HG02840 (cell line): Measurements from ENCODE around the gene PITRM1.
"Not testable (repeated sequence)": the region's sequence is repeated elsewhere in the genome, so short reads cannot be mapped to it uniquely, and the experiment has no call there.

ENCODE experiments used
- ATAC-seq: cut with Tn5 transposase; IDR thresholded peaks from one replicate; pipeline ENCODE4 v1.9.1; 2021; ENCODE audit warnings: mild to moderate bottlenecking, moderate library complexity, moderate number of reproducible peaks; ENCODE audit not compliant: unreplicated experiment, low FRiP score

PITRM1 gene

DNA sequence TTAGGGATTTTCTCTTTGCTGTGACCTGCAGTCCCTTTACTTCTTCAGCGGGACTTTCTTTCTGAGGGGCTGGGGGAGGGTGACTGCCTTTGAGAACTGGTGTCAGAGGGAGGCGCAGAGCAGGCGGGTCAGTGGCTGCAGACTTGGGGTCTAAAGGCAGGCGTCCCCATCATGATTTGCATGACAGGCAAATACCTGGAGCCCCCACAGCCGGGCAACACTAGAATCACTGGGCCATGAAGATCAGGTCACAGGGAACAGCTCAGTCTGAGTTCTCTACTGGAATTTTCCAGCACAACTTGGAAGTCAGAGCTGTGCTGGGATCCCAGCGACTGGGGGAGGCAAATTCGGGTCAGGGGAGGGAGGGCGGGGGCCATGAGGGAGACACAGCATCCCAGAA is 29.2 kb upstream of the PITRM1 start:
- no peak for ATAC-seq

DNA sequence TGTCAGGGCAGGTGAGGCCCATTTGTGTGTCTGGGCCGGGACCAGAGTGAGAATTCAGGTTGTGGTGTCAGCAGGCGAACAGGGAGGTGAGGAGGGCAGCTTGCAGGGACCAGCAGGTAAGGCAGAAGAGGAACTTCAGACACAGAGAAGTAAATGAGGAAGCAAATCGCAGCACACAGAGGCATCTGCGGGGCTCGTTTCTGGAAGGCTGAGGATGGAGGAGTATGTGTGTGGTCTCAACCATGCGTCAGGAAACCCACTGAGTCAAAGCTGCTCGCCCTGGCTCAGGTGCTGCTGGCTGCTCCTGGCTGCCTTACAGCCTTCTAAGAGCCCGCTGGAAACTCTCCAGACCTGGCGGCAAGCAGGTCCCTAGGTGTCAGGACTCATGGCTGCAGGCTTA is 26.9 kb upstream of the PITRM1 start:
- ATAC-seq: no peak

DNA sequence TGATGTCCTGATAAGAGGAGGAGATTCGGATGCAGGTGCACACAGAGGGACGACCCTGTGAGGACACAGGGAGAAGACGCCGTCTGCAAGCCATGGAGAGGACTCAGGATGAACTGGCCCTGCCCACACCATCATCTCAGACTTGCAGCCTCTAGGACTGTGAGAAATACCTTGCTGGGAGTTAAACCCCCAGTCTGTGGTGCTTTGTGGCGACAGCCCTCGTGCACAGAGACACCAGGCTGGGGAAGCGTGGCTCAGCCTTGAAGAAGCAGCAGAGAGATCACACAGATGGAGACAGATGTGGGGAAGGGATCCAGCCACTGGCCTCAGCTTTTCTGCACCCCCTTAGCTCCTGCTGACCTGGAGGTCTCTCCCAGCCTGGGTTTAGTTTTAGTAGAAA is 26.3 kb upstream of the PITRM1 start:
- no peak for ATAC-seq

DNA sequence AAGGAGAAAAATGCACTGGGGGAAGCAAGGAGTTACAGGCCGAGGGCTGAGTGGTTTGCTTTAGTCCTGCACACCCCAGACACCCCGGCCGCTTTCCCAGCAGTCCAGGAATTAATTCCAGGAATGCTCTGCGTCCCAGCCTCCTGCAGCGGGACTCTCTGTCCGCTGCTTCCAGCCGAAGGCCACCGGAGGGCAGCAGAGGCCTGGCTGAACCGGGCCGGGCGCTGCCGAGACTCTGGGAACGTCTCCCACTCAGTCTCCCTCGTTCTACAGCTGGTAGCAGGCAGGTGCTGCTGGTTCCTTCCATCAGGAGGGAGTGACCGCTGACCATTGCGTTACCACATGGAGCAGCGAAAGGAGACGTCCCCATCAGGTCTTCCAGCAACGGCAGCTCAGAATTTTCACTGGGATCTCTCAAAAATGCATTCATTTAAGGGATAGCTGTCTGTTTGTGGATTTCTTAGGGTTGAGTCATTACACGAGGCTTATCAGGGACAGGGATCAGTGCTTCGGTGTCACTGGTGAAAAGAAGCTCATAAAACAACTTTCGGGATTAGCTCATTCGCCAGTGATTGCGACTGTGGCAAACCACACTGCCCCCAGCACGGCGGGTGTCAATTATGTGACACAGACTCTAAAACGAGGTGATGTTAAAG is 24.9 kb upstream of the PITRM1 start:
- ATAC-seq: no peak

DNA sequence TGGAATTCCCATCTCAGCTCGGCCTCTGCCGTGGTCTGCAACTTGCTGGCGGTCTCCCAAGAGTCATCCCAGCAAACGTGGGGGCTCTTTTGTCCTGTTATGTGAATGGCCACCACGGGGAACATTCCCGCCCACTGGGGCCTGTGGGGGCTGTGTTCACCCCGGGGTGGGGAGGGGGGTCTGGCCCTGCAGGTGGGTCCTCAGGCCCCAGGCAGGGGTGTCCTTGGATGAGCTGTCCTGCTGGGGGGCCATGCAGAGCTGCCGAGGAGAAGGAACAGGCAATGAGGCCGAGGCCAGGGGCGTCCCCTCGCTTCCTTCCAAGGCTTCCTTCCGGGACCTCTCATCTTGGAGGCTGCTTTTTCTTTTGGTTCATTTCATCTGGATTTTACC is 24.4 kb upstream of the PITRM1 start:
- no peak for ATAC-seq

DNA sequence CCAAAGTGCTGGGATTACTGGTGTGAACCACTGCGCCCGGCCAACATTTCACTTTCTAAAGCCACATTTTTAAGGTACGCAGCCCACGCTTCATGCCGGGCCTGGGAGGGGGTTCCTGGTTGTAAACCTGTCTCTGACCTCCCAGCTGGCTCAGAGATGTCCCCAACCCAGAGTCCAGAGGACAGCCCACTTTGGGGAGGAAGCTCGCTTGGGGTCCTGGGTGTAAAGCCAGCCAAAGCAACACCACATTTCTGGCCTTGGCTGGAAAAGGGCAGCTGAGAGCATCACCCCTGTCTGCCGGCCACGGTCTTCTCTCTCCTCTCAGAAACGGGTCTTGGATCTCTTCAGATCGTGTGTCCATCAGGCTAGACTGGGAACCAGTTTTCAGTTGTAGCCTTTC is 23.9 kb upstream of the PITRM1 start:
- no peak for ATAC-seq

DNA sequence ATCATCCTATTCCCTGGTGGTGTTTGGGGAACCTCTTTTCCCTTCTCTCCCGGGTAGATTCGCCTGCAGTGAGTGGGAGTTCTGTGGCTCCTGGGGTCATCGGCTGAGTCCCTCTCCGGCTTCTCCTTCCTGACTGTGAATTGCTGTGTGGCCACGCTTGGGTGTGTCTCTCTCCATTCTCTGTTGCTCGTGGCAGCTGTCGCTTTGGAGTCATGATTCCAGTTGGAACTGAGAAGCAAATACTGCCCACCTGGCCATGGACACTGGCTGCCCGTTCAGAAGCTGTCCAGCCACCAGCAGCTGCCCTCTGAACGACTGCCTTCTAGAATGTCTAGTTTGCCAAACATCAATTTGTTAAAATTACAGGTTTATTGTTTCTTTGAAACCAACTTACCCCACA is 23.1 kb upstream of the PITRM1 start:
- no peak for ATAC-seq

DNA sequence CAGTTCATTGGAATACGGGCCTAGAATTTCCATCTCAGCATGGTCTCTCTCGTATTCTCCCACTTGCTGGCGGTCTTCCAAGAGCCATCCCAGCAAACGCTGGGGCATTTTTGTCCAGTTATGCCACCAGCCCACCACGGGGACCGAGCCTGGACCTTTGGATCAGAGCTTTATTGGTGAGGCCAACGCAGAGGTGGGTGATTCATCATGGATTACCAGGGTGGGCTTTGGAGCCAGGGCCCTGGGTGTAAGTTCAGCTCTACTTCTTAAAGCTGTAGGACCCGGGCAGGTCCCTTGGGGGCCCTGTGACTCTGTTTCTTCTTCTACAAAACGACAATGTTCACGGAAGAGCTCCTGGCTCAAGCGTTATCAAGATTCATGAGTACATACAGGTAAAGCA is 22.7 kb upstream of the PITRM1 start:
- ATAC-seq: no peak

DNA sequence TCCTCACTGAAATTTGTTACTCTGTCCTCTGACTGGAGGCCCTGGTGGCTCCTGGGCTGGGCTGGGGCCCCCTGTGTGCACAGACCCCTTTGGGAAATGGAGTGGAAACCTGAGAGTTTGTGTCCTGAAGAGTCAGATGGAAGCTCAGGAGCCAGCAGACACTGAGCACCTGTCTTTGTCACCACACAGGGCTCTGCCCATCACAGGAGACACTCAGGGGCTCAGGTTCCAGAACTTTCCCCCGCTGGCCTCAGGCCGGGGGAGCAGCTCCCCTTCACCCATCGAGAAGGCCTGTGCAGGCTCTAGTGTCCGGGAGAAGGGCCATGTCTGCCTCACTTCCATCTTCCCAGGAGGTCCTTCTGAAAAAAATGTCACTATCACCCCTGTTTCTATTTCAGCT is 22.3 kb upstream of the PITRM1 start:
- no peak for ATAC-seq

DNA sequence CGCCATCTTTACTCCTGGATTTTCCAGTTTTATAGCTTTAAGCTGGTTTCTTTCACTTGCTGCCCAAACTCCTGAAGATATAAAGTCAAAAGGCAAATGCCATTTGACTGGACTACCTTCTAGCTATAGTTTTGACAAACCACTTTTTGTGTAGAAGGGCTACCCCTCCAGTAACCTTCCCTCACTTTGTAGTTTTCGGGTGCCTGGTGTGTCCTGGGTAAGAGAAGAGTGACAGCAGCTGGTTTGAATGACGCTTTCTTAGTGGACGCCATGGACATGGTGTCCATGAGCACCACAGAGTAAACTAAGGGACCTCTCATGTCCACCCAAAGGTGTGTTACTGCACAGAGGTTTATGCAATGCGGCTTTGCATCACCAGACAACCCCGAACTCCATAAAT is 21.2 kb upstream of the PITRM1 start:
- no peak for ATAC-seq

DNA sequence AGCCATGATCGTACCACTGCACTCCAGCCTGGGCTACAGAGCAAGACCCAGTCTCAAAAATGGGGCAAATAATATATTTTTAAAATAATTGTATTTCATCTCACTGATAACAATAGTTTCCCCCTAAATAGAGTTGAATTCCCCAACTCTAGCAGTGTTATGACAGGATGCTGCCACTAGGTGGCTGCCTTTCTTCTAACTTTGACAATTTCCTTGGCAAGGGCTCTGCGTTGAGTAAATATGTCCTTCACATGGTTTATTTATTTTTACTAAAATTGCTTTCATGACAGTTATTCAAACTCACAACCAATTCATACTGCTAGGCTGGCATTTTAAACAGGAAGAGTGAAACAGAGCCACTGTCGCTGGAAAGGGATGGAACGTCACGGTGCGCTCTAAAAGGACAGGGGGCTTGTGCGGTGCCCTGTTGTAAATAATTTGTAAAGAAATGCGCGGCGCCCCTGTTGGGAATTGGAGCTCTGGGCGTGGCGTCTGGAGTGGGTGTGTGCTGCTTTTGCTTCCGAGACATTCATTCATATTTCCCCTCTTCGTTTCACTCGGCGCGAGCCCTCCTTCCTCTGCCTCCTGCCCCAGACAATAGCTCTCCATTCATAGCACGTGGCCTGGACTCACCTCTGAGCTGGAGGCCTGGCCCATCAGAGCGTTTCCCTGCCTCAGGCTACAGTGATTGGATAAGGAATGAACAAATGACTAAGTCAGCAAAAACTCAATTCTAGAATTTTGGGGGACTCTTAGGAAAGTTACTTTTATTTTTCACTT is 20.5 kb upstream of the PITRM1 start:
- ATAC-seq: no peak

DNA sequence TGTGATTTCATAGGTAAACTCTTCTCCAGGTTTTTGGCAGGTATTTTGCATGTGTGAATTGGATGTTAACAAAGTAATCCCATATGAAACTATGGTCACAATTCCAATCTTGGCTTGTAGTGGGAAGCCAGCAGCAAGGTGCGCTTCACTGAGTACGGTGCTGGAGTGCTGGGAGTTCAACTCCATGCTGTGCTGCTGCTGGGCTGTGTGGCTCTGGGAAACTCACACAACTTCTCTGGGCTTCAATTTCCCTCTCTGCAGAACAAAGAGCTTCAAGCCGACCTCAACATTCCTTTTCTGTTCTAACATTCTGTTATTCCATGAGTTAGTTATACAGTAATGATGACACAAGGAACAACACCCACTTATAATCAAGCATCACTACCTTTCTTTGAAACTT is 18.2 kb upstream of the PITRM1 start:
- no peak for ATAC-seq

DNA sequence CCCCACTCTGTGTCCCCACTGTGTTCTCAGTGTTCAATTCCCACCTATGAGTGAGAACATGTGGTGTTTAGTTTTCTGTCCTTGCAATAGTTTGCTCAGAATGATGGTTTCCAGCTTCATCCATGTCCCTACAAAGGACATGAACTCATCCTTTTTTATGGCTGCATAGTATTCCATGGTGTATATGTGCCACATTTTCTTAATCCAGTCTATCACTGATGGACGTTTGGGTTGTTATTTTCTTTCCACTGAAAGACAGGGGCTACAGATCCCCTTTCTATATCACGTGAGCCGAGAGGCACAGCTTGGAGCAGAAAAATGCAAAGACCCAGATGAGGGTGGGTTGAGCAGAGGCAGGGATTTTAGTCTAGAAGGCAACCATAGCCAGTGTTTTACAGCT is 14.6 kb upstream of the PITRM1 start:
- ATAC-seq: not testable (repeated sequence)

DNA sequence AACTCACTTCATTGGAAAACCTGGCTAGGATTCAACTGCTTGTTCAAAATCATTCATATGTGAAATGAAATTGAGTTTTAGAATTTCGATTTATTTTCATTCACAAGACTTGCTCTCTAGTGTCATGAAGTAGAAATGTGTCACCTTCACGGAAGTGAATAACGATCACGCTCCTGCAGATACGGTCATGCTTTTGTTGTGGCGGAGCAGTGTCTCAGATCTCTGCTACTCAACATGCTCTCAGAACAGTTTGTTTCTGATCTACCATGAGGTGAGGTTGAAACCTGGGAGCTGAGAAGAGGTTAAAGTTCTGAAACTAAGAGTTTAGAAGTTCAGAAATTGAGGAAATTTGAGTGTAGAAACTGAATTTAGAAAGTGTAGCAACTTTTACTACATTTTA is 13.8 kb upstream of the PITRM1 start:
- ATAC-seq: no peak

DNA sequence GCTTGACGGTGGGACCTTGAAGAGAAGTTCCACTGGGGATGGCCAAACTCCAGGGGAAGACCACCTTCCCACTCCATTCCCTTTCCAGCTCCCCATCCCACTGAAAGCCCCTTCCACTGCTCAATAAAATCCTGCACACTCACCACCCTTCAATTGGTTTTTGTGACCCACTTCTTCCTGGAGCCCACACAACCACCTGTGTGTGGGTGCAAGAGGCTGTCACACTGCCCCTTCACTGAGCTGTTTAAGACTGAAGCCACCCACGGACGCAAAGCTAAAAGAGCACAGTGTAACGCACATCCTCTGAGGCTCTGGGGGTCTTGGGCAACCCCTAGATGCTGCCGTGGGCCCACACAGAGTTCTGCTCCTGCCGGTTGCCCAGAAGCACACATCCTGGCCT is 12.8 kb upstream of the PITRM1 start:
- ATAC-seq: no peak

DNA sequence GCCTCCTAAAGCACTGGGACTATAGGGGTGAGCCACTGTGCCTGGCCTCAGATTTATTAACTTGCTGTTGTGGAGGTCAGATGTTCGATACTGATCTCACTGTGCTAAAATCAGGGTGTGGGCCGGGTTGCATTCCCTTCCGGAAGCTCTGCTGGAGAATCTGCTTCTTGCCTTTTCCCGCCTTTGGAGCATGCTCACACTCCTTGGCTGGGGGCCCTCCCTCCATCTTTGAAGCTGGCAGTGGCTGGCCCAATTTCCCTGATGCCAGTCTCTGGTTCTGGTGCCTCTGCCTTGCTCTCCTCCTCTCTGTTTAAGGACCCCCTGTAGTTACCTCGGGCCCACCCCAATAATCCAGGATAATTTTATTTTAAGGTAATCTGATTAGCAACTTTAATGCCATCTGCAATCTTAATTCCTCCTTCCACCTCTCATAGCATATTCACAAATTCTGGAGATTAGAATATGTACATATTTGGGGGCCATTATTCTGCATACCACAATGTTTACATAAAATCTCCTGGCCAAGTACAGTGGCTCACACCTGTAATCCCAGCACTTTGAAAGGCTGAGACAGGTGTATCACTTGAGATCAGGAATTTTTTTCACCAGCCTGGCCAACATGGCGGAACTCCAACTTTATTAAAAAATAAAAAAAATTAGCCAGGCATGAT is 7.9 kb upstream of the PITRM1 start:
- no peak for ATAC-seq

DNA sequence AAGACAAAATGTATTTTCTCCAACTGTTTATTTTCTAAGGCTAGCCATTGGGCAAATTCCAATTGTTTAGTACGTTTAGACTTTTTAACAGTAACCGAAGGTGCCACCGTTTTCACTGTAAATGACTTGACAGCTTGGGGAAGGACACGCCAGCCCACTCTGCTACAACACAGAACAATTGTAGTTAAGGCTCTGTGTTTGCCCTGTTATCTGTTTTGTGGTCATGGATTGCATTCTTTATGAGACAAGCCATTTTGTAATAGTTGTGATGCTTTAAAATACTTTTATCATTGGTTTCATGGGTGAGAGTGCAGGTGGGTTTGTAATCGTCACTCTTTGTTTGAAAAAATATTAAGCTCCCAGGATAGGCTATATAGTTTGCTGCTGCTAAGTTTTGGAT is 6.6 kb upstream of the PITRM1 start:
- no peak for ATAC-seq

DNA sequence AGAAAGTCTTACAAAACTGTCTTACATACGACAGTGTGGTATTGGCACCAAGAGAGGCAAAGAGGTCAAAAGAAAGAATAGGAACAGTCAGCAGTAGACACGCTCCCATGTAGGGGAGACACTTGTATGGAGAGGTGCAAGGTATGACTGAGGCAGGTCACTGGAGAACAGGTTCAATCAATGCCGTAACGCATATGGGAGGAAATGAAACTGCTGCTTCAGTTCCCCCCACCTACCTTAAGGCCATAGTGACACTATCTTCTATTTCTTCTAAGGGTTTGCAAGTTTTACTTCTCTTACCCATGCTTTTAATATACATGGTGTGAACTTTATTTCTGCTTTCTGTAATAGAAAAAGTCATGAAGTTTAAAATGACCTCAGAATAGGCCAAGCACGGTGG is 5.5 kb upstream of the PITRM1 start:
- ATAC-seq: no peak

DNA sequence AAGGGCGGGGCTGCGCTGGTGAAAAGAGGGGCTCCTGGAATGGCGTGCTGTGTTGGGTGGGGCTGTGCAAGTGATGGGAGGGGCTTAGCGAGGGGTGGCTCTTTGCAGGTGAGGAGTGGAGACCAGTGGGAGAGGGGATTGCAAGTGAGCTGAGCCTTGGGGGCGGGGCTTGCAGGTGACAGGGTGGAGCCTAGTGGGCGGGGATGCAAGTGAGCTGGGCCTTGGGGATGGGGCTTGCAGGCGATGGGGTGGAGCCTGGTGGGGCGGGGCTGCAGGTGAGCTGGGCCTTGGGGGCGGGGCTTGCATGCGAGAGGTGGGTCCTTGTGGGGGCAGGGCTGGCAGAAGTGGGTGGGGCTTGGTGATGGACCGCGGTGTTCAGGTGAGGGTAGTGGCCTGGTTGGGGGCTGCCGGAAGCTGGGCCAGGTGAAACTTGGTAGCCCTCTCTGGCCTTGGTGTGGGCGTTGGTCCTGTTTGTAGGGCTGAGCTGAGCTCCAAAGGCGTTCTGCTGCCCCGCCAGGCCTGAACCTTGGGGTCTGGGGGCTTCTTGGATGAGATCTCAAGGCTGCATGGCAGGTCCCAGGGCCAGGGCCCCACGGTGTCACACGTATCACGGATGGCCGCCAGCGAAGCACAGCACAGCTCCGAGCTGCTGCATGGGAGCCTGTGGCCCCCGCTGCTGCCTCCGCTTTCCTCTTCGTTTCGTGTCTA is 743 bp upstream of the PITRM1 start:
- peak; percentile 12 for ATAC-seq

DNA sequence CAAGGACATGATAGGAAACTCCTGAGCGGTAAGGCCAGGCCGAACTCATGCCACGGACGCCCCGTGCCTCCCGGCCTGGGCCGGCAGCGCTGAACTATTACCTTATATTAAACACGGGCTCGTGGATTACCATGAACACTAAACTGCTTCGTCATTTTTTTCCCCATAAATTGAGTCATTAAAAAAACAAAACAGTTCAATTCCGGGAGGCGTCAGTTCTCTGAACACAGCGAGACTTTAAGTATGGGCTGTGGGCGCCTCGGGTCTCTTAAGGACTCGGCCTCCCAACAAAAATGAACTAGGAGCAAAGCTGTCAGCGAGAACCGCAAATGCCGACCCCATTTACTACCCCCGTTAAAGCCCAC is 519 bp downstream of the PITRM1 start:
- ATAC-seq: no peak

DNA sequence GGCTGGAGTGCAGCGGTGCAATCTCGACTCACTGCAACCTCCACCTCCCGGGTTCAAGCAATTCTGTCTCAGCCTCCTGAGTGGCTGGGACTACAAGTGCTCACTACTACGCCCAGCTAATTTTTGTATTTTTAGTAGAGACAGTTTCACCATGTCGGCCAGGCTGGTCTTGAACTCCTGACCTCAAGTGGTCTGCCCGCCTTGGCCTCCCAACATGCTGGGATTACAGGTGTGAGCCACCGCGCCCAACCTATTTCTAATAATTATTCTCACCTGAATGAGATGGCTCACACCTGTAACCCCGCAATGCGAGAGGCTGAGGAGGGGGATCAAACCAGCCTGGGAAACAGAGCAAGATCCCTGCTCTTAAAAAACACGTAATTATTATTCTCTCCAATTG is 1.1 kb downstream of the PITRM1 start:
- not testable (repeated sequence) for ATAC-seq
